GM19025 (cell line): ENCODE measurements around the gene IRF3.
"Not testable (repeated sequence)": the region's sequence is repeated elsewhere in the genome, so short reads cannot be mapped to it uniquely, and the experiment has no call there.

Source experiments
- ATAC-seq: cut with Tn5 transposase; IDR thresholded peaks from one replicate; pipeline ENCODE4 v1.9.1; 2021; ENCODE audit warnings: mild to moderate bottlenecking, low read depth, moderate library complexity; ENCODE audit not compliant: unreplicated experiment

The IRF3 gene

DNA sequence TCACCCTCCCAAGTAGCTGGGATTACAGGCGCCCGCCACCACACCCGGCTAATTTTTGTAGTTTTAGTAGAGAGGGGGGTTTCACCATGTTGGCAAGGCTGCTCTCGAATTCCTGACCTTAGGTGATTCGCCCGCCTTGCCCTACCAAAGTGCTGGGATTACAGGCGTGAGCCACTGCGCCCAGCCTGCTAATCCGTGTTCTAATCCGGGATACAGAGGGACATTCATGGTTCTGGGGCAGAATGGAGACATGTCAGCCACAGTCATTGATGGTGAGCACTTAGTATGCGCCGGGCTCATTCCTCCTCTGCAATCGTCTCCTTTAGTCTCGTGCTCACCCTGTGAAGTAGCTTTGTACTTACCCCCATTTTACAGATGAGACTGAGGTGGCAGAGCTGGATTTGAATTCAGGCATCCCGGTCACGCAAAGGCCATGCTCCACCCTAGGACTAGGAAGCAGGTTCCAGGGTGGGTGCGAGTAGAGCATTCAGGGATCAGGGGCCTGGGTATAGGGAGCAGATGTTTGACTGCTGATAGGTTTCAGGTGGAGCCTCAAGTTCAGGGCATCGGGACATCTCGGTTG is 34.0 kb downstream of the IRF3 start:
- ATAC-seq: no peak

- ATAC-seq: no peak
Observed at GRCh38 chr19:49631014-49631588, 34.6 kb downstream of the IRF3 start.

DNA sequence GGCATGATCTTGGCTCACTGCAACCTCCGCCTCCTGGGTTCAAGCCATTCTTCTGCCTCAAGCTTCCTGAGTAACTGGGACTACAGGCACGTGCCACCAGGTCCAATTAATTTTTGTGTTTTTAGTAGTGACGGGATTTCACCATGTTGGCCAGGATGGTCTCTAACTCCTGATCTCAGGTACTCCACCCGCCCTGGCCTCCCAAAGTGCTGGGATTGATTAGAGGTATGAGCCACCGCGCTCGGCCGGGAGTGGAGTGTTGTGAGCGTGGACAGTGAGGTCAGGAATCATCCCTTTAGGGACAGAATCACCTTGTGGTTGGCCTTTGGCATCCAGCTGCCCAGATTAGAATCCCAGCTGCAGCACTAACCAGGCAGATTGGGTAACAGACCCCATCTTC is 36.0 kb downstream of the IRF3 start:
- no peak for ATAC-seq

GRCh38 chr19:49626226-49626625 is 39.4 kb downstream of the IRF3 start:
- ATAC-seq: no peak

DNA sequence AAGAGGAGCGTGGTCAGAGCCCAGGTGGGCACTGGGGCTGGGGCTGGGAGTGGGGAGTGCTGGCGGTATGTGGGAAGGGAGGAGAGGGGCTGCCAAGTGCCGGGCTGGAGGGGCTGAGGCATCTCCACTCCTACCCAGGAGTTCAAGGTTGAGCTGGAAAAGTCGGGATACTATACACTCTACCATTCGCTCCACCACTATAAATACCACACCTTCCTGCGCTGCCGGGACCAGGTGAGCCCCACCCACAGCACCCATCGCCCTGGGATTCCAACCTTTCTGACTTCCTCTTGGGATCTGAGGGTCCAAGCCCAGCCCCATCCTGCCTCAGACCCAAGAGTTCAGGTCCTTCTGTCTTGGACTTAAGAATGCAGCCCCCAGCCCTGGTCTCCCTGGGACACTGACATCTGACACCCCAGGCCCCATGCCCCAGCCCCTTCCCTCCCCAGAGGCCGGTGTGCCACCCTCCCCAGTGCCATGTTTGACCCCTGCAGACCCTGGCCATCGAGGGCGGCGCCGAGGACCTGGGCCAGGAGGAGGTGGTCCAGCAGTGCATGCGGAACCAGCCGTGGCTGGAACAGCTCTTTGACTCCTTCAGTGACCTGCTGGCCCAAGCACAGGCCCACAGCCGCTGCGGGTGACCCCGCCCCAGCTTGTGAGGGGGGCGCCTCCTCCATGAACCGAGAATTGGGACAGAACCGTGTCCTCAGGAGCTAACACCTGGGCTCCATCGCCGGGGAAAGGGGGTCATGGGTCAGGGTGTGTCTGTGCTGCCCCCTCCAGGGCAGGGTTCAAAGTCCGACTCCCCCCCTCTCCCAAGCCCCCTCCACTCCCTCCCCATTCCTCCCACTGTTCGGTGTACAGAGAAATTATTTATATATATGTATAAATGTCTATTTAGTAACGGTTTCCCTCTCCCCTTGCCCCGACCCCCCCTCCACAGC is 40.4 kb downstream of the IRF3 start:
- no peak for ATAC-seq

DNA sequence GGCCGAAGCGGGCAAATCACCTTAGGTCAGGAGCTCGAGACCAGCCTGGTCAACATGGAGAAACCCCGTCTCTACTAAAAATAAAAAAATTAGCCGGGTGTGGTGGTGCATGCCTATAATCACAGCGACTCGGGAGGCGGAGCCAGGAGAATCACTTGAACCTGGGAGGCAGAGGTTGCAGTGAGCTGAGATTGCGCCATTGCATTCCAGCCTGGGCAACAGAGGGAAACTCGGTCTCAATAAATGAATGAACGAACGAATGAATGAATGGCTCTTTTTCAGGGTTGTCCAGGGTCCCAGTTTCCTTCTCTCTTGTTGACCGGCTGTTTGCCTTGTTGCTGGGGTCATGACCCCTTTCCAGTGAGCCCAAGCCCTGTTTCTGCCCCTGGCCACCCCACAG is 47.8 kb downstream of the IRF3 start:
- ATAC-seq: not testable (repeated sequence)

DNA sequence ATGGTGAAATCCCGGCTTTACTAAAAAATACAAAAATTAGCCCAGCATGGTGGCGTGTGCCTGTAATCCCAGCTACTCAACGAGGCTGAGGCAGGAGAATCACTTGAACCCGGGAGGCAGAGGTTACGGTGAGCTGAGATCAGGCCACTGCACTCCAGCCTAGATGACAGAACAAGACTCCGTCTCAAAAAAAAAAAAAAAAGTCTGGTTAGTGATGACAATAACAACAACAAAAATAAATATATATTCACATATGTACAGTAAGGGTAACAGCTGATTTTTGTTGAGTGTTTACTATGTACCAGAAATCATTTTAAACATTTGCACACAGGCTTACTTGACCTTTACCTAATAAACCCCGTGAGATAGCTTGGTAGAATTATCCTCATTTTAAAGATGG is 48.7 kb downstream of the IRF3 start:
- ATAC-seq: no peak

- ATAC-seq: no peak
Observed at GRCh38 chr19:49616532-49616931, 49.1 kb downstream of the IRF3 start.

DNA sequence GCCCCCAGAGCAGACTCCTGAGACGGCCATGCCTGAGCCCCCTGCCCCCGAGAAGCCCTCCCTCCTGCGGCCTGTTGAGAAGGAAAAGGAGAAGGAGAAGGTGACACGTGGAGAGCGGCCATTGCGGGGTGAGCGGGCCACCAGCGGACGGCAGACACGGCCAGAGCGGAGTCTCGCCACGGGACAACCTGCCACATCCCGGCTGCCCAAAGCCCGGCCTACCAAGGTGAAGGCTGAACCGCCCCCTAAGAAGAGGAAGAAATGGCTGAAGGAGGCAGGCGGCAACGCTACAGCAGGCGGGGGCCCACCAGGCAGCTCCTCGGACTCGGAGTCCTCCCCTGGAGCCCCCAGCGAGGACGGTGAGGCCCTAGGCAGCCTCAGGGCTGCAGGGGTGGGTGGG is 49.8 kb downstream of the IRF3 start:
- no peak for ATAC-seq

- ATAC-seq: no peak
Observed at GRCh38 chr19:49614096-49614833, 51.4 kb downstream of the IRF3 start.

DNA sequence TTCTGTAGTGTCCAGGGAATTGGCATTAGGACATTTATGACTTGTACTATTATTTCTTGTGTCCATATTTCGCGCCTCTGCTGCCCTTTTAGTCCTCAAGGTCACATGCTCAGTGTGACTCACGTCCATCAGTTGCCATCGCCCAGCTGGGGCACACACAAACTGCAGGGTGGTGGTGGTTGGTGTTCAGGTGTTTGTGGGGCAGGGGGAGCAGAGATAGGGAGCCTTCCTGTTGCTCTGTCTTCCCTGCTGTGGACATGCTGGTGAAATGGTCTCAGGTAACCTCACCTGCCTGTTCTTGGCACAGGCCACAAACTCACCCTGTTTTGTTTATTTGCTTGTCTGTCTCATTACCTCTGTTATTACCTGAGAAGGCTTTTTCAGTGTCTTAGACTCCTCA is 52.3 kb downstream of the IRF3 start:
- no peak for ATAC-seq
